Measurements from ENCODE around the gene TAC3. TPM values are rescaled to one million over a fixed set of nuclear protein-coding genes. Genes with fewer than 3 reads are reported as not detected.
A peak's percentile ranks its signal among the peaks of the same experiment; 100 is the strongest.
"Not testable (repeated sequence)": the region's sequence is repeated elsewhere in the genome, so short reads cannot be mapped to it uniquely, and the experiment has no call there.

The TAC3 gene
- total RNA-seq, 4 donors from 2014 or later, result not detected

- no peaks in the 10 kb centered on the region for H3K36me3 ChIP-seq
- WGBS, 2 donors, result 55 to 59% methylated on average over 5 of the region's 5 CpGs
- H3K27ac ChIP-seq, result no peak overlapping the region
- no peaks in the 10 kb centered on the region for H3K27me3 ChIP-seq
- intact Hi-C loops (cut with DNase I), result loop anchor here (5.0 kb wide), 1 partner anchor 231 kb away; no protein-coding TSS in a partner anchor
- no peak for DNase-seq
- no peaks in the 10 kb centered on the region for H3K9me3 ChIP-seq
- TF ChIP-seq, protein P1, sequence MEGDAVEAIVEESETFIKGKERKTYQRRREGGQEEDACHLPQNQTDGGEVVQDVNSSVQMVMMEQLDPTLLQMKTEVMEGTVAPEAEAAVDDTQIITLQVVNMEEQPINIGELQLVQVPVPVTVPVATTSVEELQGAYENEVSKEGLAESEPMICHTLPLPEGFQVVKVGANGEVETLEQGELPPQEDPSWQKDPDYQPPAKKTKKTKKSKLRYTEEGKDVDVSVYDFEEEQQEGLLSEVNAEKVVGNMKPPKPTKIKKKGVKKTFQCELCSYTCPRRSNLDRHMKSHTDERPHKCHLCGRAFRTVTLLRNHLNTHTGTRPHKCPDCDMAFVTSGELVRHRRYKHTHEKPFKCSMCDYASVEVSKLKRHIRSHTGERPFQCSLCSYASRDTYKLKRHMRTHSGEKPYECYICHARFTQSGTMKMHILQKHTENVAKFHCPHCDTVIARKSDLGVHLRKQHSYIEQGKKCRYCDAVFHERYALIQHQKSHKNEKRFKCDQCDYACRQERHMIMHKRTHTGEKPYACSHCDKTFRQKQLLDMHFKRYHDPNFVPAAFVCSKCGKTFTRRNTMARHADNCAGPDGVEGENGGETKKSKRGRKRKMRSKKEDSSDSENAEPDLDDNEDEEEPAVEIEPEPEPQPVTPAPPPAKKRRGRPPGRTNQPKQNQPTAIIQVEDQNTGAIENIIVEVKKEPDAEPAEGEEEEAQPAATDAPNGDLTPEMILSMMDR (IDR thresholded peaks at IDR 0.05), result no peak
- TF ChIP-seq POLR2A (IDR thresholded peaks at IDR 0.05), result no peak
- no peak overlapping the region for H3K4me3 ChIP-seq
- H3K4me1 ChIP-seq, result peaks cover 27 to 52% (median 37%) of the 10 kb centered on the region in 3 donors
Measured at GRCh38 chr12:56988207-56988739, 28.1 kb downstream of the TAC3 start.

GRCh38 chr12:56987551-56988053 lies 28.7 kb downstream of the TAC3 start:
- Histone ChIP-seq H3K4me1 (peaks cover 27 to 52% (median 37%) of the 10 kb centered on the region in 3 donors), H3K36me3 (no peaks in the 10 kb centered on the region), H3K27ac (peak overlapping the region in 1 of 4 donors; percentile 31), H3K27me3 (no peaks in the 10 kb centered on the region), H3K4me3 (no peak overlapping the region), H3K9me3 (no peaks in the 10 kb centered on the region)
- no peak for DNase-seq
- intact Hi-C loops (cut with DNase I), result loop anchor here (5.0 kb wide), 1 partner anchor 230 kb away; no protein-coding TSS in a partner anchor
- no peak for TF ChIP-seq POLR2A (IDR thresholded peaks at IDR 0.05)
- TF ChIP-seq, protein P1 (IDR thresholded peaks at IDR 0.05), result peak; percentile 94 to 98 (median 96)
- 19 to 26% methylated on average over 8 to 11 of the region's 11 CpGs for WGBS, 2 donors

- intact Hi-C loops (cut with DNase I), result loop anchor here (5.0 kb wide), 1 partner anchor 230 kb away; no protein-coding TSS in a partner anchor
- DNase-seq, result no peak
- Histone ChIP-seq H3K4me3 (no peak overlapping the region), H3K36me3 (no peaks in the 10 kb centered on the region), H3K27ac (peak overlapping the region in 2 of 4 donors; percentile 31 to 76), H3K9me3 (no peaks in the 10 kb centered on the region), H3K4me1 (peaks cover 27 to 50% (median 36%) of the 10 kb centered on the region in 3 donors), H3K27me3 (no peaks in the 10 kb centered on the region)
- TF ChIP-seq POLR2A (IDR thresholded peaks at IDR 0.05), result no peak
- TF ChIP-seq, protein P1 (IDR thresholded peaks at IDR 0.05), result no peak
Measured at GRCh38 chr12:56987011-56987410, 29.3 kb downstream of the TAC3 start.

- TF ChIP-seq, protein P1 (IDR thresholded peaks at IDR 0.05), result peak in 2 of 6 experiments; percentile 5 to 37
- not testable (repeated sequence) for H3K27me3 ChIP-seq, H3K36me3 ChIP-seq, DNase-seq, H3K9me3 ChIP-seq, H3K4me3 ChIP-seq
- peaks cover 18 to 41% (median 23%) of the 10 kb centered on the region in 3 donors for H3K4me1 ChIP-seq
- intact Hi-C loops (cut with DNase I), result loop anchor here (5.0 kb wide), 1 partner anchor 228 kb away; no protein-coding TSS in a partner anchor
- H3K27ac ChIP-seq, result peak overlapping the region; percentile 5 to 76 (median 40)
- 10% methylated on average over 3 of the region's 6 CpGs; no CpG with 5 or more reads in 1 of the 2 donors for WGBS, 2 donors
Measured at GRCh38 chr12:56985714-56986113, 30.6 kb downstream of the TAC3 start.

DNA sequence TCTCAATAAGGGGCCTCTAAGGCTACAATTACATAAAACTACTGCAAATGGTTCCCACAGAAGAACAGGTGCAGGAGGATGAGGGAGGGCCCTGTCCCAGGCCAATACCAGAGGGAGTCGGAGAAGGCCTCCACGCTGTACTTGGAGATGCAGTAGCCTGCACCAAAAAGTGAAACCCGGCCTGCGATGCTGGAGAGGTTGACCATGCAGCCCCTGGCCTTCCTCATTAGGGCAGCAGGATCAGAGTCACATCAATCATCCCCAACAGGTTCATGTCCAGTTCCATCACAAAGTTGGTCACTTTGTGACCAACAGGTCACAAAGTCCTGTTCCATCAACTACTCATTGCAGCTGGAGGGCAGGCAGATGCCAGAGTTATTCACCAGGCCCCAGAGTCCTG lies 32.9 kb downstream of the TAC3 start:
- TF ChIP-seq POLR2A (IDR thresholded peaks at IDR 0.05), result no peak
- TF ChIP-seq, protein P1 (IDR thresholded peaks at IDR 0.05), result no peak
- WGBS, 2 donors, result 96% methylated on average over 4 of the region's 4 CpGs; no CpG with 5 or more reads in 1 of the 2 donors
- Histone ChIP-seq H3K27ac (no peak overlapping the region), H3K4me1 (peaks cover 14 to 45% (median 22%) of the 10 kb centered on the region in 3 donors), H3K4me3 (no peak overlapping the region), H3K36me3 (no peaks in the 10 kb centered on the region), H3K9me3 (no peaks in the 10 kb centered on the region), H3K27me3 (no peaks in the 10 kb centered on the region)
- no peak for DNase-seq
- intact Hi-C loops (cut with DNase I), result no loop called here

DNA sequence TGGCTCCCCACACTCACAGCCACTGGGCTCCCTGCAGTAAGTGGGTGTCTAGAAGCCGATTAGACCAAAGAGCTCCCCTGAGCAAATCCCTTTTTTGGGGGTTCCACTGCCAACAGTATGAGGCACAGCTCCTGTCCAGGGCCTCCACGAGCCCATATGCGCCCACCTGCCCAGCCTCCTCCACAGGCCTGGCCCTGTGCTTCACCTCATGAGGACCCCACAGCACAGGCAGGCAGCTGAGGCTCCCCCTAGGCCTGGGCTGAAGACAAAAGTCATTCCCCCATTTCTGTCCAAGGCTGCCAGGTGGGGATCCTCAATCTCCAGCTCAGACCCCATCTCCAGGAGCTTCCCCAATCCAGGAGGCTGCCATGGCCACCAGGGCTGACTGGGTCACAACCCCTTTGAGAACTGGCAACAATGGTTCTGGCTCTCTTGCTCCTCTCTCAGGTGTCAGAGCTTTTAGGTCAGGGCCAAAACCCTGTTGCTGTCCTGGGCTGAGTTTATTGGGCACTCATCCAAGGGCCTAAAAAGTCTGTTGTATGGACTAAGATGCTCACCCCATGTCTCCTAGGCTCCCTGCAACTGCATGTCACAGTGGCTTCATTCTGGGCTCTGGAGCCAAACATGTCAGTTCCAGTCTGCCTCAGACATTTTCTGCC lies 33.6 kb downstream of the TAC3 start:
- H3K27ac ChIP-seq; H3K4me3 ChIP-seq; DNase-seq; H3K36me3 ChIP-seq; intact Hi-C loops (cut with DNase I); H3K9me3 ChIP-seq; H3K27me3 ChIP-seq: not testable (repeated sequence)
- H3K4me1 ChIP-seq, result peaks cover 13 to 38% (median 20%) of the 10 kb centered on the region in 3 donors
- WGBS, 2 donors, result 92% methylated on average over 2 of the region's 3 CpGs; no CpG with 5 or more reads in 1 of the 2 donors
